Endothelial cell of umbilical vein (primary cell): ENCODE results near the gene ALK. TPM values are rescaled to one million over a fixed set of nuclear protein-coding genes. Genes with fewer than 3 reads are reported as not detected.

Source experiments
- BruUV-seq: library from RNA; stranded (reverse); fragments of 400-500 nt; replicated peaks from 2 replicates; lab custom pipeline; 2021; lab: Mats Ljungman, UMichigan
- CTCF ChIA-PET: fragments of 300-600, 350-600 bp; sonication (Branson Sonifier 250); formaldehyde crosslinking; loops from one replicate; lab custom pipeline; 2021; ENCODE audit warnings: antibody characterized with exemption, inconsistent platforms; lab: Charles Lee
- POLR2A ChIA-PET: fragments of 300-600, 350-600 bp; sonication (Branson Sonifier 250); formaldehyde crosslinking; loops from one replicate; lab custom pipeline; 2021; ENCODE audit warnings: antibody characterized with exemption, inconsistent platforms; lab: Charles Lee
- DNase-seq: peaks from one replicate; pipeline ENCODE4 v3.0.0-alpha.2; 2011; ENCODE audit warnings: low read depth, low spot score
- FAIRE-seq: peaks from 2 replicates; lab custom pipeline; 2011; peaks lifted over from hg19 to GRCh38; lab: Jason Lieb, UNC
- H2AFZ ChIP-seq: 2 replicates; pipeline ENCODE4 v1.6.0; 2012; ENCODE audit warnings: low read depth, low read length, control low read depth, inconsistent platforms
- H3K27ac ChIP-seq: 2 replicates; pipeline ENCODE4 v1.5.1; 2011; ENCODE audit warnings: low read depth, mild to moderate bottlenecking, control low read depth, low read length, moderate library complexity; ENCODE audit not compliant: insufficient read depth
- H3K27me3 ChIP-seq, 2 experiments: 2 replicates each; pipeline versions ENCODE4 v1.6.0 to v1.6.1; 2011; ENCODE audit warnings: low read length in 2 of 2, mixed read lengths in 1 of 2; ENCODE audit not compliant: control insufficient read depth in 2 of 2, insufficient read depth in 2 of 2
- H3K36me3 ChIP-seq, 2 experiments: 2 replicates in 1 of 2; 3 replicates in 1 of 2; pipeline ENCODE4 v1.5.1; 2011; ENCODE audit warnings: low read length in 2 of 2, mild to moderate bottlenecking in 1 of 2, moderate library complexity in 1 of 2; ENCODE audit not compliant: control insufficient read depth in 2 of 2, insufficient read depth in 2 of 2; ENCODE audit errors: extremely low read depth in 1 of 2
- H3K4me1 ChIP-seq: 3 replicates; pipeline ENCODE4 v1.5.1; 2011; ENCODE audit warnings: mild to moderate bottlenecking, low read length; ENCODE audit not compliant: control insufficient read depth, insufficient read depth; ENCODE audit errors: extremely low read depth
- H3K4me2 ChIP-seq: 2 replicates; pipeline ENCODE4 v1.6.1; 2011; ENCODE audit warnings: low read length, control low read depth, mixed read lengths; ENCODE audit not compliant: insufficient read depth
- H3K4me3 ChIP-seq, 3 experiments: fragments of 200-600 bp in 1 of 3; sonication (generic), shearing (Covaris generic) in 1 of 3; replicated peaks in 1 of 3; 2 replicates each; pipeline ENCODE4 v1.5.1; 2011 to 2016; ENCODE audit warnings: control low read depth in 3 of 3, low read length in 3 of 3, mild to moderate bottlenecking in 2 of 3, inconsistent platforms in 1 of 3, low read depth in 1 of 3, moderate library complexity in 1 of 3; ENCODE audit not compliant: insufficient read depth in 1 of 3
- H3K79me2 ChIP-seq: 2 replicates; pipeline ENCODE4 v1.6.0; 2012; ENCODE audit warnings: low read length, inconsistent platforms; ENCODE audit not compliant: control insufficient read depth, insufficient read depth
- H3K9ac ChIP-seq: replicated peaks from 2 replicates; pipeline ENCODE3; 2011; ENCODE audit warnings: low read length, control low read depth; ENCODE audit not compliant: insufficient read depth; ENCODE audit errors: extremely low read depth
- H3K9me1 ChIP-seq: replicated peaks from 3 replicates; pipeline ENCODE4 v1.6.0; 2011; ENCODE audit warnings: mild to moderate bottlenecking, low read length; ENCODE audit not compliant: control insufficient read depth, insufficient read depth; ENCODE audit errors: extremely low read depth
- H3K9me3 ChIP-seq: replicated peaks from 2 replicates; pipeline ENCODE4 v1.5.1; 2012; ENCODE audit warnings: low read length, inconsistent platforms; ENCODE audit not compliant: control insufficient read depth, insufficient read depth
- H4K20me1 ChIP-seq: replicated peaks from 2 replicates; pipeline ENCODE3; 2011; ENCODE audit warnings: mild to moderate bottlenecking, low read length; ENCODE audit not compliant: control insufficient read depth, insufficient read depth; ENCODE audit errors: extremely low read depth
- FOS ChIP-seq: IDR thresholded peaks from 2 replicates; pipeline ENCODE4 v1.6.1; 2011; ENCODE audit warnings: mild to moderate bottlenecking, low read length, moderate library complexity, borderline replicate concordance; ENCODE audit not compliant: insufficient read depth
- GATA2 ChIP-seq: IDR thresholded peaks from 2 replicates; pipeline ENCODE4 v1.7.0; 2011; ENCODE audit warnings: low read depth, mild to moderate bottlenecking, moderate library complexity, mixed read lengths, low read length; ENCODE audit not compliant: insufficient read length, insufficient read depth
- JUN ChIP-seq: IDR thresholded peaks from 2 replicates; pipeline ENCODE4 v1.6.1; 2011; ENCODE audit warnings: borderline replicate concordance, low read depth; ENCODE audit not compliant: insufficient read length, insufficient read depth
- MAX ChIP-seq: IDR thresholded peaks from 2 replicates; pipeline ENCODE4 v1.6.1; 2011; ENCODE audit not compliant: insufficient read depth, insufficient read length
- MYC ChIP-seq: IDR thresholded peaks from one replicate; pipeline ENCODE4 v1.6.1; 2011; ENCODE audit warnings: mild to moderate bottlenecking, low read depth, low read length
- POLR2AphosphoS5 ChIP-seq: IDR thresholded peaks from 2 replicates; pipeline ENCODE4 v1.6.1; 2012; ENCODE audit warnings: low read depth, mild to moderate bottlenecking, control low read depth, low read length, moderate library complexity; ENCODE audit not compliant: insufficient read depth
- dilution Hi-C: fragments of 300-500 bp; cut with MboI; formaldehyde crosslinking; loops from one replicate; pipeline ENCODE4 v1.15.0; 2019; ENCODE audit warnings: low sequenced_read_pairs; ENCODE audit not compliant: extremely low pct_ligation_motif_present
- intact Hi-C: fragments of 100-400 bp; cut with micrococcal nuclease; formaldehyde crosslinking; loops from one replicate; pipeline ENCODE4 v1.10.0; 2022
- polyA plus RNA-seq, 4 experiments: library from polyadenylated mRNA; depleted of rRNA in 3 of 4; stranded (reverse) in 3 of 4; unstranded in 1 of 4; fragments of >200 nt; gene quantifications; 2 replicates each; pipeline versions ENCODE4 v1.2.1 to v1.2.3, GENCODE V29; 2011 to 2012; ENCODE audit warnings: missing spikeins in 1 of 4
- total RNA-seq: library from RNA; stranded (reverse); gene quantifications from 2 replicates; pipeline ENCODE4 v1.2.3, GENCODE V29; 2021

The ALK gene
- total and polyA plus RNA-seq, 2 donors (not counting 3 experiments of a cell fraction or from before 2014, with no cell fraction given), result not detected

GRCh38 chr2:29261003-29261402 lies 660.4 kb downstream of the ALK start:
- BruUV-seq, result no TSS peak
- H3K4me2 ChIP-seq, result no peak overlapping the region
- dilution Hi-C loops (no loop called here), intact Hi-C loops (no loop called here)
- H3K9me1 ChIP-seq, result no peaks in the 10 kb centered on the region
- peaks cover 20% of the 10 kb centered on the region for H3K4me1 ChIP-seq
- H3K27me3 ChIP-seq, result peaks cover 0 to 1% of the 10 kb centered on the region in 2 experiments
- H3K4me3 ChIP-seq, result no peak overlapping the region
- FAIRE-seq, result no peak
- H3K9me3 ChIP-seq, result no peaks in the 10 kb centered on the region
- ChIA-PET POLR2A (no interaction called here), CTCF (interaction anchor here (1.0 to 3.1 kb wide), 4 partner anchors 10 to 48 kb away, joined by 3 to 18 read pairs (median 10); no protein-coding TSS in a partner anchor)
- peak overlapping the region; percentile 38 for H2AFZ ChIP-seq
- DNase-seq, result peak; percentile 8
- H3K9ac ChIP-seq, result no peak overlapping the region
- H3K36me3 ChIP-seq, result no peaks in the 10 kb centered on the region
- no peaks in the 10 kb centered on the region for H3K79me2 ChIP-seq
- no peak overlapping the region for H3K27ac ChIP-seq
- no peaks in the 10 kb centered on the region for H4K20me1 ChIP-seq
- TF ChIP-seq POLR2AphosphoS5, result no peak
- no peak for TF ChIP-seq MAX
- no peak for TF ChIP-seq FOS
- TF ChIP-seq MYC, result no peak
- no peak for TF ChIP-seq JUN

GRCh38 chr2:29260142-29260772 lies 661.1 kb downstream of the ALK start:
- no TSS peak for BruUV-seq
- H3K9me1 ChIP-seq, result no peaks in the 10 kb centered on the region
- H3K27ac ChIP-seq, result peak overlapping the region; percentile 63
- no peaks in the 10 kb centered on the region for H3K9me3 ChIP-seq
- peak overlapping the region; percentile 73 for H3K4me2 ChIP-seq
- dilution Hi-C loops, result no loop called here
- TF ChIP-seq GATA2, result no peak
- peak; percentile 68 for TF ChIP-seq JUN
- no peaks in the 10 kb centered on the region for H3K36me3 ChIP-seq
- intact Hi-C loops, result no loop called here
- no peaks in the 10 kb centered on the region for H3K79me2 ChIP-seq
- ChIA-PET CTCF (interaction anchor here (1.0 to 3.1 kb wide), 6 partner anchors 9 to 301 kb away, joined by 3 to 18 read pairs (median 4); no protein-coding TSS in a partner anchor), POLR2A (interaction anchor here (0.5 kb wide), 1 partner anchor 366 kb away, joined by 3 read pairs; the partner anchor contains the start of gene WDR43)
- DNase-seq (peak; percentile 80), FAIRE-seq (peak; percentile 88)
- peaks cover 20% of the 10 kb centered on the region for H3K4me1 ChIP-seq
- peak overlapping the region; percentile 34 for H3K9ac ChIP-seq
- no peaks in the 10 kb centered on the region for H4K20me1 ChIP-seq
- no peak overlapping the region for H2AFZ ChIP-seq
- H3K27me3 ChIP-seq, result peaks cover 2 to 6% of the 10 kb centered on the region in 2 experiments
- H3K4me3 ChIP-seq, result no peak overlapping the region
